GM20000 (cell line): ENCODE measurements around the gene SLC9A2.
A peak's percentile ranks its signal among the peaks of the same experiment; 100 is the strongest.

ENCODE experiments used
- DNase-seq: peaks from one replicate; pipeline ENCODE4 v3.0.0; 2012; ENCODE audit warnings: low spot score
- TF ChIP-seq, protein P1 (sequence below): IDR thresholded peaks from 2 replicates; pipeline ENCODE4 v1.5.1; 2012; ENCODE audit warnings: mild to moderate bottlenecking, control low read depth; ENCODE audit errors: extremely low read depth, missing control alignments

Gene SLC9A2

GRCh38 chr2:102619414-102620319, at the start of gene SLC9A2:
SLC9A2 (plus strand) TSS chr2:102619553; CDS start chr2:102619849, 296 bp downstream.
- TF ChIP-seq, protein P1, sequence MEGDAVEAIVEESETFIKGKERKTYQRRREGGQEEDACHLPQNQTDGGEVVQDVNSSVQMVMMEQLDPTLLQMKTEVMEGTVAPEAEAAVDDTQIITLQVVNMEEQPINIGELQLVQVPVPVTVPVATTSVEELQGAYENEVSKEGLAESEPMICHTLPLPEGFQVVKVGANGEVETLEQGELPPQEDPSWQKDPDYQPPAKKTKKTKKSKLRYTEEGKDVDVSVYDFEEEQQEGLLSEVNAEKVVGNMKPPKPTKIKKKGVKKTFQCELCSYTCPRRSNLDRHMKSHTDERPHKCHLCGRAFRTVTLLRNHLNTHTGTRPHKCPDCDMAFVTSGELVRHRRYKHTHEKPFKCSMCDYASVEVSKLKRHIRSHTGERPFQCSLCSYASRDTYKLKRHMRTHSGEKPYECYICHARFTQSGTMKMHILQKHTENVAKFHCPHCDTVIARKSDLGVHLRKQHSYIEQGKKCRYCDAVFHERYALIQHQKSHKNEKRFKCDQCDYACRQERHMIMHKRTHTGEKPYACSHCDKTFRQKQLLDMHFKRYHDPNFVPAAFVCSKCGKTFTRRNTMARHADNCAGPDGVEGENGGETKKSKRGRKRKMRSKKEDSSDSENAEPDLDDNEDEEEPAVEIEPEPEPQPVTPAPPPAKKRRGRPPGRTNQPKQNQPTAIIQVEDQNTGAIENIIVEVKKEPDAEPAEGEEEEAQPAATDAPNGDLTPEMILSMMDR, result no peak
- DNase-seq, result peak; percentile 41

DNA sequence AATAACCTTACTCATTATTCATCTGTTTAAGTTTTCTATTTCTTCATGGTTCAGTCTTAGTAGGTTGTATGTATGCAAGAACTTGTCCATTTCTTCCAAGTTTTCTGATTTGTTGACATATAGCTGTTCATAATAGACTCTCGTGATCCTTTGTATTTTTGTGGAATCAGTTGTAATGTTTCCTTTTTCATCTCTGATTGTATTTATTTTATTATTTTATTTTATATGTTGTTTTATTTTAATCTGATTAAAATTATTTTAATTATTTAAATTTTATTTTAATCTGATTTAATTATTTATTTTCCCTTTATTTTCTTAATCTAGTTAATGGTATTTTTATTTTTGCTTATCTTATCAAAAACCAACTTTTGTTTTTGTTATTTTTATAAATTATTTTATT, 43.5 kb upstream of the SLC9A2 start:
- no peak for DNase-seq
- TF ChIP-seq, protein P1, result no peak

DNA sequence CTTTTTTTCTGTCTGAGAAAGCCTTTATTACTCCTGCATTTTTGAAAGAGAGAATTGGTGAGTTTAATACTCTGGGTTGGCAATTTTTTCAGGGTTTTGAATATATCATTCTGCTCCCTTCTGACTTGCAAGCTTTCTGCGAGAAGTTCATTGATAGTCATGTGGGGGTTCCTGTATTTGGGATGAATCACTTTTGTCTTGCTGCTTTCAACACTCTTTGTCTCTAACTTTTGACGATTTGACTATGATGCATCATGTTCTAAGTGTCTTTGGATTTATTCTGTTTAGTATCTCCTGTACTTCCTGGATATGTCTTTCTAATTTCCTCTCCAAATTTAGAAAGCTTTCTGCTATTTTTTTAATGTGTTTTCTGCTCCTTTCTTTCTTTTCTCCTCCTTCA, 41.0 kb upstream of the SLC9A2 start:
- TF ChIP-seq, protein P1, result no peak
- DNase-seq, result no peak

- DNase-seq, result no peak
- TF ChIP-seq, protein P1, result no peak
These were observed 37.4 kb upstream of the SLC9A2 start for GRCh38 chr2:102581911-102582310.

DNA sequence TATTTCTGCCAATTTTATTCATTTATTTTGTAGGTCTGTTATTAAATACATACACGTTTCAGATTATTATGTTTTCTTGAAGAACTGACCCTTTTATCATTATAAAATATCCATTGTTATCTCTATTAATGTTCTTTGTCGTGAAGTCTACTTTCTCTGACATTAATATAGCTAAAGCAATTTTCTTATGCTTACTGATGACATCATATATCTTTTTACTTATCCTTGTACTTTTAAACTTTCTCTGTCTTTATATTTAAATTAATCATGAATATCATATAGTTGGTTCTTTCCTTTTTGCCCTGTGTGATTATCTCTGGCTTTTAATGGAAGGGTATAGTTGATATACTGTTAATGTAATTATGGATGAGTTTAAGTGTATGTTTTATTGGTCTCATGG, 36.5 kb upstream of the SLC9A2 start:
- DNase-seq, result no peak
- TF ChIP-seq, protein P1, result no peak

DNA sequence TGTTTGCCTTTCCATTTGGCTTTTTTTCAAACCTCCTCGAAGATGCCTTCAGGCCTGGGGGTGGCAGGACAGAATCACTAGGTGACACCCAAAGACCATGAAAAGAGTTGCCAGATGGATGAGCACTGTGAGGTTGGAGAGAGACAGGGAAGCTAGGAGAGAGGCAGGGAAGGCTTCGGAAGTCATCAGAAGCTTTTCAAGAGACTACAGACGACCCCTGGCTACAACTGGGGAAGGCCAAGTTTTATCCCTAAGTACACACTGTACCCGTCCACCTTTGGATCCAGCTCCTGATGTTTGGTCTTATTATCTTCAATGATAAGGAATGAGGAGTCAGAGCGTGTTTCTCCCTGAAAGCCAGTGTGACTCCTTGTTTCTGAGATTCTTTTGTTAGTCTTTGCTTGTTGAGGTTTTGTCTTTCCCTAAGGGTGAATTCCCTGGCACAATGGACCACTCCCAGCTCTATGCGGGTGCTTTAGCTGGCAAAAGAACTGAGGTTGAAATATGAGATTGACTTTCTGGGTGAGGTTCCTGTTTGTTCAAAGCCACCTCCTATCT, 33.4 kb upstream of the SLC9A2 start:
- no peak for DNase-seq
- TF ChIP-seq, protein P1, result no peak

DNA sequence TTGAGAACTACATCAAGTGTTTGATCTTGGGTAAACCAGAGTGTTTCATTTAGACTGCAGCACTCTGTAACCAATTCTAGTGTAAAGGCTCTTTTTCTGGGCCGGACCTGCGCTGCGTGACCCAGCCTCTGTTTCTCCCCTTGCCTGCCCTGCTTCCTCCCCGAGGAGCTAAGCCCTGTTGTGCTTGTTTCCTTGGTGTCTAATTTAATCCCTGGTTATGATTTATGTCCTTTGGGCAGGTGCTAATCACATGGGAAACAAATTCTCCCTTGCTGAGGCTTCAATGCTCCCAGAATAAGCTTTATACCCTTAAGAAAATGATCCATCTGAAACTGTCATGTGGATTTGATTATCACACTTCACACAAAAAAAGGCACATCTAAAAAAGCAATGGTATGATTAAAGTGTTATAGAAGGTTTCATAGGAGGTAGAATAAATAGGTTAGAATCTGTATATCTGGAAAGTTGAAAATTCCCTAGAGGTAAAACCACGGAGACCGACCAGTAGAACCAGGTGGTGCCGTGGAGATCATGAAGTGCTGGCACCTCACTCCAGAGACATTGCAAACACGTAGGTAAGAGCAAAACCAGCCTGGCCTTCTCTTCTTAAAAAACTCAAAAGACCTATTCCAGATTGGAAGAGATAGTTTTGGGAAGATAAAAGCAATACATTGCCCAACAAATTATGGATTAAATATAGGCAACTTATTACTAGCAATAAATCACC, 31.0 kb upstream of the SLC9A2 start:
- TF ChIP-seq, protein P1, result no peak
- no peak for DNase-seq
